GM19025 (cell line): Measurements from ENCODE around the gene CPSF7.
A peak's percentile ranks its signal among the peaks of the same experiment; 100 is the strongest.
"Not testable (repeated sequence)": the region's sequence is repeated elsewhere in the genome, so short reads cannot be mapped to it uniquely, and the experiment has no call there.

Experiments
- ATAC-seq: cut with Tn5 transposase; IDR thresholded peaks from one replicate; pipeline ENCODE4 v1.9.1; 2021; ENCODE audit warnings: mild to moderate bottlenecking, low read depth, moderate library complexity; ENCODE audit not compliant: unreplicated experiment

CPSF7 gene

DNA sequence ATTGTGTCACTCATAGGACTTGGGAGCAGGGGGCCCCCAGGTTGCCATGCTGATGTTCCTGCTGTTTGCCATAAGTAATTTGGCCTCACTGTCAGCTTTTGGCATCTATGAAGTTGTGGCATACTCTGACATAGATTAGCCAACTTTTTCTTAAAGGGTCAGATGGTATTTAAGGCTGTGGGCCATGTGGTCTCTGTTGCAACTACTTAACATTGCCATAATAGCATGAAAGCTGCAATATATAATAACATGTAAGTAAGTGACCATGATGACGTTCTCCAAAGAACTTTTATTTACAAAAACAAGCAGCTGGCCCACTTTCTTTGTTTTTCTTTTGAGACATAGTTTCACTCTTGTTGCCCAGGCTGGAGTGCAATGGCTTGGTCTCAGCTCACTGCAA, 39.6 kb downstream of the CPSF7 start:
- ATAC-seq = no peak

GRCh38 chr11:61384271-61385242, 45.2 kb downstream of the CPSF7 start:
- ATAC-seq = no peak

- not testable (repeated sequence) for ATAC-seq
Measured at GRCh38 chr11:61383859-61384258, 45.9 kb downstream of the CPSF7 start.

GRCh38 chr11:61380884-61381283, 48.9 kb downstream of the CPSF7 start:
- ATAC-seq = no peak

- no peak for ATAC-seq
Measured at GRCh38 chr11:61378713-61379313, 51.0 kb downstream of the CPSF7 start.

DNA sequence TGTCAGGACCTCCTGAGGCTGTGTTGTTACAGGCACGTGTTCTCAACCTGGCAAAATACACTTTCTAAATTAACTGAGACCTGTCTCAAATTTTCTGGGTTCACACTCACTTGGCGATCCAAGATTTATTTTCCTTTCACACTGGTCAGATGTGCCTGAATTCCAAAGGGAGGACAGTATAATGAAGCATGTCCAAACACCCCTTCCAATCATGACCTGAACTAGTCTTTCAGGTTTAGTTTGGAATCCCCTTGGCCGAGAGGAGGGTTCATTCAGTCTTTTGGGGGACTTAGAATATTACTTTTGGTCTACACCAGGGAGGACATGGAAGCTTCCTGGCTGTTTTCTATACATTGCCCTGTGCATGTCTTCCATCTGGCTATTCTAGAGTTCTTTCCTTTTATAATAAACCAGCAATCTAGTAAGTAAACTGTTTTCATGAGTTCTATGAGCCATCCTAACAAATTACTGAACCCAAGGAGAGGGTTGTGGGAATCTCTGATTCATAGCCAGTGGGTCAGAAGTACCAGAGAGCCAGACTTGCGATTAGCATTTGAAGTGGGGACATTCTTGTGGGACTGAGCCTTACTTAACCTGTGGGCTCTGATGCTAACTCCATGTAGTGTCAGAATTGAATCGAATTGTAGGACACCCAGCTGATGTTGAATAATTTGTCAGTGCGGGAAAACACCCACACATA, 52.2 kb downstream of the CPSF7 start:
- no peak for ATAC-seq

DNA sequence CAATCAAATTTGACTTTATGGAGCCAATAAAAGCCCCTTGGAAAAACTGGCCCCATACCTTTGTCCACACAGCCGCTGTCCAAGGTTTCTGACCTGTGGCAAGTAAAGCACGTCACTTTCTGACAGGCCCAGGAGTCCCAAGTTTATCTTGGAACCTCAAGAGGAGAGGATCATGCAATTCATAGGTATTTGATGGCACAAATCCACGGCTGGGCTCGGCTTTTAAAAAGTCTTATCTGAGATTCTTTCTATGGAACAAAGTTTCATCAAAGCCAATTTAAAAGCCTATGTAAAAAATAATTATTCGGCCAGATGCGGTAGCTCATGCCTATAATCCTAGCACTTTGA, 54.0 kb downstream of the CPSF7 start:
- no peak for ATAC-seq

GRCh38 chr11:61372659-61373420, 56.9 kb downstream of the CPSF7 start:
- no peak for ATAC-seq

DNA sequence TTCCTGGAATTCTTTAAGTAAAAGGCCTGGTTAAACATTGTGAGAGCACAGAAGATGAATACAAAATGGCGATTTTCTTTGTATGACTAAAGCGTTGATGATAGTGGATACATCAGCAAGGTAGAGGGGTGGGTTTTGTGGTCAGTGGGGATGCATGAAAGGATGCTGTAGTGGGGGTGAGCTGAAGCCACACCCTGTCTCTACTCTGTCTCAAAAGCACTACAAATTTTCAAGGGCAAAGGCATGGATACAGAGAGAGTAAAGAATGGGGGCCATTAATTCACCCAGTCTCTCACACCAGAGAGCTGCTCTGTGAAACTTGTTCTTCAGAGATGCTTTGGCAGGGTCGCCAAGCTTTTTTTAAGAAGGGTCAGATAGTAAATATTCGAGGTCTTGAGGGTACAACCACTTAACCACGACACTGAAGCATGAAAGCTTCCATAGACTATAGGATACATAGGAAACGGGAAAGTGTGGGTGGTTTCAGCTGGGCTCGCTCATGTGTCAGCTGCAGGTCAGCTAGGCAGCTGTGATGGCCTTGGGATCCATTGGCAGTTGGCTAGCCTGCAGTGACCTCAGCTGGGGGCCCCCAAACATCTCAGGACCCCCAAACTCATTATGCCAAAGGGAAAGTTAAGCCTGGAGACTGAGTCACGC, 59.3 kb downstream of the CPSF7 start:
- ATAC-seq = no peak

GRCh38 chr11:61369372-61370348, 60.1 kb downstream of the CPSF7 start:
- ATAC-seq = no peak

DNA sequence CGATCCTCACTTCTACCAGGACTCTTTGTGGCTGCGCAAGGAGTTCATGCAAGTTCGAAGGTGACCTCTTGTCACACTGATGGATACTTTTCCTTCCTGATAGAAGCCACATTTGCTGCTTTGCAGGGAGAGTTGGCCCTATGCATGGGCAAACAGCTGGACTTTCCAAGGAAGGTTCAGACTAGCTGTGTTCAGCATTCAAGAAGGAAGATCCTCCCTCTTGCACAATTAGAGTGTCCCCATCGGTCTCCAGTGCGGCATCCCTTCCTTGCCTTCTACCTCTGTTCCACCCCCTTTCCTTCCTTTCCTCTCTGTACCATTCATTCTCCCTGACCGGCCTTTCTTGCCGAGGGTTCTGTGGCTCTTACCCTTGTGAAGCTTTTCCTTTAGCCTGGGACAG, 61.1 kb downstream of the CPSF7 start:
- no peak for ATAC-seq

GRCh38 chr11:61367406-61367805, 62.4 kb downstream of the CPSF7 start:
- ATAC-seq = no peak

DNA sequence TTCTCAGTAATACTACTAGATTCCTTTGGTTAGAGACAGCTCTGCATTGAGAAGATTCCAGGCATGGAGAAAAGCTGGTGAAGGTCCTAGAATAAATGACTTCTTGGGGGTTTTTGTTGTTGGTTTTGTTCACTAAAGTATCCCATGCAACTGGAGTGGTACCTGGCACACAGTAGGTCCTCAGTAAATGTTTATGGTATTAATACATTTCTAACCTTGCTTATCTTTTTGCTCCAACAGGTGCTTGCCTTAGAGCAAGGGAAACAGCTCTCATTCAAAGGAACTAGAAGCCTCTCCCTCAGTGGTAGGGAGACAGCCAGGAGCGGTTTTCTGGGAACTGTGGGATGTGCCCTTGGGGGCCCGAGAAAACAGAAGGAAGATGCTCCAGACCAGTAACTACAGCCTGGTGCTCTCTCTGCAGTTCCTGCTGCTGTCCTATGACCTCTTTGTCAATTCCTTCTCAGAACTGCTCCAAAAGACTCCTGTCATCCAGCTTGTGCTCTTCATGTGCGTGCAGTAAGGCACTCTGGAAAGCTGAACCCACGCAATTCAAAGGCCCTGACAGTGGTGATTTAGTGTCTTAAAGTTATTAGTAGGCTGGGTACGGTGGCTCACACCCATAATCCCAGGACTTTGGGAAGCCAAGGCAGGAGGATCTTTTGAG, 65.6 kb downstream of the CPSF7 start:
- no peak for ATAC-seq

DNA sequence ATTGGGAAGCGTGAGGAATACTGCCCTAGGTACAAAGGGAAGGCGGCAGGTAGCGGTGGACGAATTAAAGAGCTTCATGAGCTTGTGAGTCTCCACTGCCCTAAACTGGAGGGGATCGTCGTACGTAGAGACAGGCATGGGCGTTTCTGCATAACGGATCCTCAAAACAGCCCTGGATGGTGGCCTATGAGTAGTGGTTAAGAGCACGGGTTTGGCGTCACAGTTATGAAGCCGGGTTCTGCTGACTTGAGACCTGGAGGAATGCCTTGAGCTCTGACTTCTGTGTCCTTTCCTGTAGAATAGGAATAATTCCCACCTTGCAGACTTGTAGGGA, 67.3 kb downstream of the CPSF7 start:
- ATAC-seq = no peak

DNA sequence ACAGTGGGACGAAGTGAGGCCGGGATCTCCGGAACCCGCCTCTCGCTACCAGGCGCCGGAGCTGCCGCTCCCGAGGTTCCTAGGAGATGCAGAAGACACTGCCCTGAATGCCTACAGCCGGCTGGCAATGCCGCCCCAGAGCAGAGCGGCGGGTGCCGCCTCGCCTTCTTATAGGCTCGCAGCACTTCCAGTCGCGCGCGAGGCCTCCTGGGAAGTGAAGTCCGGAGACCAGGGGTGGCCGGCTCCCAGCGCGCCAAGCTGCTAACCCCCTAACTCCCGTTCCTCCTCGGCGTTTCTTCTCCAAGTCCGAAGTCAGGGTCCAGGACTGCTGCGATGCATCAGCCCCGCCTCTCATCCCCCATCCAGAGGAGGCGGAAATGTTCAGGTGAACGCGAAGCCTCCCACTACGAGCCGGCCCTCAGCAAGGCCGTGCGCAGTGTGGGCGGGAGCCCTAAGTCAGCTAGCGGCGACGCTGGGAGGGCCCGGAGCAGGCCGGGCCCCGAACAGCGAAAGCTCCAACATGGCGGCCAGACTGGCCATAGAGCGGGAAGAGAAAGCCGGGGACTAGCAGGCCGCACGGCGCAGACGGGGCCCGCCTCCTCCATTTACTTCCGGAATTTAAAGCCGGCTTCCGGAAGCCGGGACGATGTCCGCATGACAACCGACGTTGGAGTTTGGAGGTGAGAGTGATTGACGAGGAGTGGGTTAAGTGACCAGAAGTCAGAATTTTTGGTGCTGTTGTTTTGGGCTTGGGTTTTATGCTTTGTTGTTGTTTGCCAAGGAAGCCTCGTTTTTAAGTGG, 67.8 kb downstream of the CPSF7 start, which contains the start of the genes CYB561A3 and TMEM138:
CYB561A3 (minus strand) TSS at position 142 of the 801 bp plus-strand sequence. CDS start 5,169 bp downstream, outside the sequence.
TMEM138 (plus strand) TSS at position 634 of the 801 bp plus-strand sequence. CDS start 2,017 bp downstream, outside the sequence.
- peak; percentile 81 for ATAC-seq

DNA sequence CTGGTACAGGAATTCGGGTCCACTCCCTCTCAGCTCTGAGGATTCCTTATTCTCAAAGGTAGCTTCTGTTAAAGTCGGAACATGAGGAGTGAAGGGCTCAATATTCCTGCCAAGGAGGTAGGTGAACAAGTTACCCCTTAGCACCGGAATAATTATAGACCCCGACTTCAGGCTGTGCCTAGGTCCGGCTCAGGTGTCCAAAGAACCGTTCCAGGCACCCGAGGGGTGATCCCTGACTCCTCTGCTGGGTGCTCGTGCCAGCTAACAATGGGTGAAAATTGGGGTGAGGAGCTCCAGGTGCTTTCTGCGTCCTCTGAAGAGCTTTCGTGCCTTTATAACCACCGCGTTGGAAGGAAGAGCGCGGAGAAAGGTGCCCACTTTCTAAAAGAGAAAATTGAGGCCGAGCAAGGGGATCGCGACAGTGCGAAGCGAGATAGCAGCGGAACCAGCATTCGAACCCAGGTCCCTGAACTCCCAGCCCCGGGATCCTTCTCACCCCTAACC, 68.5 kb downstream of the CPSF7 start:
- ATAC-seq = no peak

DNA sequence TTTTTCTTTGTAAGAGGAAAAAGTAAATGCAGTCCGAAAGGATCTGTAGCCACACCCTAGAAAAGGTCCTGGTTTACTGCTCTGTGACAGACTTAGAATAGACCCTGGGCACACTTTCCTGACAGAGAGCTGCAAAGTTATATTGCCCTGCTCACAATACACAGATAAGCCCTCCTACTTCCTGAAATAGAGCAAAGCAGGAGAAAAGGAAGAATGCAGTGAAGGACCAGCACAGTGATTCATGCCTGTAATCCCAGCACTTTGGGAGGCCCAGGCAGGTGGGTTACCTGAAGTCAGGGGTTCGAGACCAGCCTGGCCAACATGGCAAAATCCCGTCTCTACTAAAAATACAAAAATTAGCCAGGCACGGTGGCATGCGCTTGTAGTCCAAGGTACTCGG, 70.3 kb downstream of the CPSF7 start:
- no peak for ATAC-seq
